GM23338 (cell line): ENCODE results near the gene CFAP65. TPM values are rescaled to one million over a fixed set of nuclear protein-coding genes. Genes with fewer than 3 reads are reported as not detected.

Experiments
- ATAC-seq: fragments of 200-7000 bp; cut with Tn5 transposase; 3 replicates; pipeline ENCODE4 v1.9.1; 2020
- DNase-seq: peaks from one replicate; pipeline ENCODE4 v3.0.0-alpha.2; 2015; ENCODE audit warnings: low spot score
- H2AFZ ChIP-seq: fragments of 200-600 bp; sonication (generic); 2 replicates; pipeline ENCODE4 v1.8.0; 2016; ENCODE audit warnings: antibody characterized with exemption, mild to moderate bottlenecking, moderate library complexity
- H3F3A ChIP-seq: fragments of 200-600 bp; sonication (generic); replicated peaks from 2 replicates; pipeline ENCODE4 v1.8.0; 2017; ENCODE audit warnings: antibody characterized with exemption, mixed run types, low read depth
- H3K27ac ChIP-seq: fragments of 200-600 bp; sonication (generic); 2 replicates; pipeline ENCODE4 v1.6.1; 2016; ENCODE audit warnings: low read depth
- H3K27me3 ChIP-seq: fragments of 200-600 bp; sonication (generic); 2 replicates; pipeline ENCODE4 v1.8.0; 2016; ENCODE audit warnings: mild to moderate bottlenecking, mixed run types, moderate library complexity; ENCODE audit not compliant: insufficient read depth
- H3K36me3 ChIP-seq: fragments of 200-600 bp; sonication (generic); 2 replicates; pipeline ENCODE4 v1.8.0; 2016; ENCODE audit warnings: mild to moderate bottlenecking; ENCODE audit not compliant: insufficient read depth
- H3K4me1 ChIP-seq: fragments of 200-600 bp; sonication (generic); 2 replicates; pipeline ENCODE4 v1.8.0; 2016; ENCODE audit warnings: mild to moderate bottlenecking, moderate library complexity; ENCODE audit not compliant: insufficient read depth
- H3K4me2 ChIP-seq: fragments of 200-600 bp; sonication (generic); 2 replicates; pipeline ENCODE4 v1.7.1; 2017; ENCODE audit warnings: mixed run types
- H3K4me3 ChIP-seq: fragments of 200-600 bp; sonication (generic); 2 replicates; pipeline ENCODE4 v1.6.1; 2016; ENCODE audit warnings: mixed run types
- H3K79me2 ChIP-seq: fragments of 200-600 bp; sonication (generic); replicated peaks from 2 replicates; pipeline ENCODE4 v1.8.0; 2017; ENCODE audit warnings: mild to moderate bottlenecking; ENCODE audit not compliant: insufficient read depth
- H3K9me2 ChIP-seq: fragments of 200-600 bp; sonication (generic); 2 replicates; pipeline ENCODE4 v1.8.0; 2017; ENCODE audit not compliant: insufficient read depth
- H4K20me1 ChIP-seq: fragments of 200-600 bp; sonication (generic); replicated peaks from 2 replicates; pipeline ENCODE4 v1.8.0; 2017; ENCODE audit warnings: mild to moderate bottlenecking; ENCODE audit not compliant: insufficient read depth
- H3K27ac Mint-ChIP-seq: 2 replicates; pipeline ENCODE4 v1.8.0; 2020; ENCODE audit warnings: inconsistent platforms, mild to moderate bottlenecking, moderate library complexity, mixed read lengths
- H3K27me3 Mint-ChIP-seq: 3 replicates; pipeline ENCODE4 v1.8.0; 2022; ENCODE audit warnings: low read depth, mild to moderate bottlenecking, moderate library complexity, mixed read lengths, inconsistent platforms; ENCODE audit not compliant: insufficient read depth, poor library complexity
- H3K36me3 Mint-ChIP-seq: 3 replicates; pipeline ENCODE4 v1.8.0; 2021; ENCODE audit warnings: low read depth, mild to moderate bottlenecking, inconsistent platforms, moderate library complexity, mixed read lengths
- H3K4me1 Mint-ChIP-seq: 3 replicates; pipeline ENCODE4 v1.8.0; 2020; ENCODE audit warnings: mild to moderate bottlenecking, inconsistent platforms, mixed read lengths
- H3K4me3 Mint-ChIP-seq: 3 replicates; pipeline ENCODE4 v1.8.0; 2021; ENCODE audit warnings: moderate library complexity, mild to moderate bottlenecking, inconsistent platforms, mixed read lengths
- H3K9me3 Mint-ChIP-seq: 3 replicates; pipeline ENCODE4 v1.8.0; 2020; ENCODE audit warnings: moderate library complexity, mild to moderate bottlenecking, inconsistent platforms, mixed read lengths
- CREB1 ChIP-seq: fragments of 250-450 bp; sonication (Bioruptor Pico); IDR thresholded peaks from 2 replicates; pipeline ENCODE4 v1.5.0; 2020; ENCODE audit warnings: low read depth, mild to moderate bottlenecking, moderate library complexity
- JUNB ChIP-seq: IDR thresholded peaks from one replicate; pipeline ENCODE4 v1.6.1; 2016; ENCODE audit warnings: antibody characterized with exemption; ENCODE audit not compliant: unreplicated experiment
- NANOG ChIP-seq: IDR thresholded peaks from 2 replicates; pipeline ENCODE4 v1.6.1; 2016; ENCODE audit warnings: antibody characterized with exemption, borderline replicate concordance
- POLR2AphosphoS5 ChIP-seq: IDR thresholded peaks from 2 replicates; pipeline ENCODE4 v1.6.1; 2016; ENCODE audit warnings: antibody characterized with exemption, low read depth
- ZNF114 ChIP-seq: fragments of 250-450 bp; sonication (Bioruptor Pico); IDR thresholded peaks from 2 replicates; pipeline ENCODE4 v1.5.0; 2020; ENCODE audit warnings: mild to moderate bottlenecking, moderate library complexity
- ZNF331 ChIP-seq: fragments of 250-450 bp; sonication (Bioruptor Pico); IDR thresholded peaks from 2 replicates; pipeline ENCODE4 v1.5.0; 2020; ENCODE audit warnings: low read depth, mild to moderate bottlenecking, moderate library complexity
- polyA plus RNA-seq: library from polyadenylated mRNA; unstranded; fragments of >200 nt; fragmentation: Nextera tagmentation; extraction: Ambion mirVana; gene quantifications from 2 replicates; pipeline ENCODE4 v1.2.1, GENCODE V29; 2016
- total RNA-seq: library from RNA; depleted of rRNA; stranded (reverse); fragments of >200 nt; shearing (Covaris generic); gene quantifications from 2 replicates; pipeline ENCODE4 v1.2.3, GENCODE V29; 2014
- TF ChIP-seq, protein P1 (sequence below): fragments of 250-450 bp; sonication (Bioruptor Pico); IDR thresholded peaks from 2 replicates; pipeline ENCODE4 v1.5.0; 2020; ENCODE audit warnings: mild to moderate bottlenecking, moderate library complexity
- TF ChIP-seq, protein P2 (sequence below), 2 experiments: fragments of 200-600 bp in 1 of 2; sonication (generic) in 1 of 2; conservative IDR thresholded peaks; 2 replicates each; pipeline versions ENCODE4 v1.5.1 to v1.6.1; 2016 to 2017; ENCODE audit warnings: antibody characterized with exemption in 2 of 2, low read depth in 2 of 2, mild to moderate bottlenecking in 2 of 2, moderate library complexity in 1 of 2
- TF ChIP-seq, protein P3 (sequence below): IDR thresholded peaks from 2 replicates; pipeline ENCODE4 v1.6.1; 2016; ENCODE audit warnings: antibody characterized with exemption
- TF ChIP-seq, protein P4 (sequence below): IDR thresholded peaks from one replicate; pipeline ENCODE4 v1.6.1; 2018; ENCODE audit warnings: antibody characterized with exemption; ENCODE audit not compliant: unreplicated experiment

CFAP65 gene
- total and polyA plus RNA-seq, 2 experiments from 2014 or later: 0.38 to 0.74 TPM

DNA sequence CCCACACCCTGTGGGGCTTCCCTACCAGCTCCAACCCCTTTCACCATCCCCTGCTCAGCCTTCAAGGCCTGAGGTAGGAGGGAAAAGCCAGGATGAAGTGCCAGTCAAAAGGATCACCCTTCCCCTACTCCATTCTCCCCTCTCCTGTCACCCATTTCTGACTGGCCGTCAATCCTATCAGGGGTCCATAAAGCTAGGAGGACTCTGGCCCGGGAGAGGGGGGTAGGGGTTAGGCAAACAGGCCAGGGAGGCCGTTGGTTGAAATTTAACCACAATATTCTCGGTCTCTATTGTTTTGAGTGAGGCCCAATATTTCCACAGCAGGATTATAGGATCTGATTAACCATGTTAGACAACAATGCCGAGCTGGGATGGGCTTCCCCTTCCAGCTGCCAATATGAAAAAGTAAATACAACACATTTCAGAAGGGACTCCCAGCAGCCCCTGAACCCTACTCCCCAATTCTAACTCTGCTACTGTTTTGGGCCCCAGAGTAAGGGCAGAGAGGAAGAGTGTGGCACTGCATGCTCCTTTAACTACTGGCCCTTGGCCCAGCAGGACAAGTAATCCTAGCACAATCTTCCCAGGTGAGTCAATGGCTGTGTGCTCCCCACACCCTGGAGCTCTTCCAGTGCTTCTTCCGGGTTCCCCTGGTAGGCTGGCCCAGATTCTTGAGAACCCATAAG lies 30.0 kb upstream of the CFAP65 start (continued):
- TF ChIP-seq, protein P1, sequence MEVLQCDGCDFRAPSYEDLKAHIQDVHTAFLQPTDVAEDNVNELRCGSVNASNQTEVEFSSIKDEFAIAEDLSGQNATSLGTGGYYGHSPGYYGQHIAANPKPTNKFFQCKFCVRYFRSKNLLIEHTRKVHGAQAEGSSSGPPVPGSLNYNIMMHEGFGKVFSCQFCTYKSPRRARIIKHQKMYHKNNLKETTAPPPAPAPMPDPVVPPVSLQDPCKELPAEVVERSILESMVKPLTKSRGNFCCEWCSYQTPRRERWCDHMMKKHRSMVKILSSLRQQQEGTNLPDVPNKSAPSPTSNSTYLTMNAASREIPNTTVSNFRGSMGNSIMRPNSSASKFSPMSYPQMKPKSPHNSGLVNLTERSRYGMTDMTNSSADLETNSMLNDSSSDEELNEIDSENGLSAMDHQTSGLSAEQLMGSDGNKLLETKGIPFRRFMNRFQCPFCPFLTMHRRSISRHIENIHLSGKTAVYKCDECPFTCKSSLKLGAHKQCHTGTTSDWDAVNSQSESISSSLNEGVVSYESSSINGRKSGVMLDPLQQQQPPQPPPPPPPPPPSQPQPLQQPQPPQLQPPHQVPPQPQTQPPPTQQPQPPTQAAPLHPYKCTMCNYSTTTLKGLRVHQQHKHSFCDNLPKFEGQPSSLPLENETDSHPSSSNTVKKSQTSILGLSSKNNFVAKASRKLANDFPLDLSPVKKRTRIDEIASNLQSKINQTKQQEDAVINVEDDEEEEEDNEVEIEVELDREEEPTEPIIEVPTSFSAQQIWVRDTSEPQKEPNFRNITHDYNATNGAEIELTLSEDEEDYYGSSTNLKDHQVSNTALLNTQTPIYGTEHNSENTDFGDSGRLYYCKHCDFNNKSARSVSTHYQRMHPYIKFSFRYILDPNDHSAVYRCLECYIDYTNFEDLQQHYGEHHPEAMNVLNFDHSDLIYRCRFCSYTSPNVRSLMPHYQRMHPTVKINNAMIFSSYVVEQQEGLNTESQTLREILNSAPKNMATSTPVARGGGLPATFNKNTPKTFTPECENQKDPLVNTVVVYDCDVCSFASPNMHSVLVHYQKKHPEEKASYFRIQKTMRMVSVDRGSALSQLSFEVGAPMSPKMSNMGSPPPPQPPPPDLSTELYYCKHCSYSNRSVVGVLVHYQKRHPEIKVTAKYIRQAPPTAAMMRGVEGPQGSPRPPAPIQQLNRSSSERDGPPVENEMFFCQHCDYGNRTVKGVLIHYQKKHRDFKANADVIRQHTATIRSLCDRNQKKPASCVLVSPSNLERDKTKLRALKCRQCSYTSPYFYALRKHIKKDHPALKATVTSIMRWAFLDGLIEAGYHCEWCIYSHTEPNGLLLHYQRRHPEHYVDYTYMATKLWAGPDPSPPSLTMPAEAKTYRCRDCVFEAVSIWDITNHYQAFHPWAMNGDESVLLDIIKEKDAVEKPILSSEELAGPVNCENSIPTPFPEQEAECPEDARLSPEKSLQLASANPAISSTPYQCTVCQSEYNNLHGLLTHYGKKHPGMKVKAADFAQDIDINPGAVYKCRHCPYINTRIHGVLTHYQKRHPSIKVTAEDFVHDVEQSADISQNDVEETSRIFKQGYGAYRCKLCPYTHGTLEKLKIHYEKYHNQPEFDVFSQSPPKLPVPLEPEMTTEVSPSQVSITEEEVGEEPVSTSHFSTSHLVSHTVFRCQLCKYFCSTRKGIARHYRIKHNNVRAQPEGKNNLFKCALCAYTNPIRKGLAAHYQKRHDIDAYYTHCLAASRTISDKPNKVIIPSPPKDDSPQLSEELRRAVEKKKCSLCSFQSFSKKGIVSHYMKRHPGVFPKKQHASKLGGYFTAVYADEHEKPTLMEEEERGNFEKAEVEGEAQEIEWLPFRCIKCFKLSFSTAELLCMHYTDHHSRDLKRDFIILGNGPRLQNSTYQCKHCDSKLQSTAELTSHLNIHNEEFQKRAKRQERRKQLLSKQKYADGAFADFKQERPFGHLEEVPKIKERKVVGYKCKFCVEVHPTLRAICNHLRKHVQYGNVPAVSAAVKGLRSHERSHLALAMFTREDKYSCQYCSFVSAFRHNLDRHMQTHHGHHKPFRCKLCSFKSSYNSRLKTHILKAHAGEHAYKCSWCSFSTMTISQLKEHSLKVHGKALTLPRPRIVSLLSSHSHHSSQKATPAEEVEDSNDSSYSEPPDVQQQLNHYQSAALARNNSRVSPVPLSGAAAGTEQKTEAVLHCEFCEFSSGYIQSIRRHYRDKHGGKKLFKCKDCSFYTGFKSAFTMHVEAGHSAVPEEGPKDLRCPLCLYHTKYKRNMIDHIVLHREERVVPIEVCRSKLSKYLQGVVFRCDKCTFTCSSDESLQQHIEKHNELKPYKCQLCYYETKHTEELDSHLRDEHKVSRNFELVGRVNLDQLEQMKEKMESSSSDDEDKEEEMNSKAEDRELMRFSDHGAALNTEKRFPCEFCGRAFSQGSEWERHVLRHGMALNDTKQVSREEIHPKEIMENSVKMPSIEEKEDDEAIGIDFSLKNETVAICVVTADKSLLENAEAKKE (CRISPR knock-in tag): no peak
- TF ChIP-seq NANOG (no peak), ZNF114 (CRISPR knock-in tag) (no peak), POLR2AphosphoS5 (no peak), JUNB (no peak)

DNA sequence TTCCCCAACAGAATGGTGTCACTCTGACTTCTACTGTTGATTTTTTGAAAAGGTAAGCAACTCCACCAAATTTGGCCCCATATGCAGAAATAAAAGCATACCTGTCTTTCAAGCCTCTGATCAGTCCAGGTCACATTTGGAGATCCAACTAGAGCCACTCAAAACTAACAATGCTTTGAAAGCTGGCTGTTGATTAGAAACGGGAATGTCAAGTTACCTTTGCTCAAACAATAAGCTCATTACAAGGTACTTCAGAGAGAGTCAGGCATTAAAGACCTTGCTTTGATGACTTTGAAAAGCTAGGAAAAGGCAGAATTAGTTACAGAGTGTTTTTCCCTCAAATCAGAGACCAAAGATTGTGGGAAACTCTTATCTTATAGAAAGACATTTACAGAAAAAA lies 24.2 kb upstream of the CFAP65 start:
- H3K36me3 ChIP-seq: no peaks in the 10 kb centered on the region
- Mint-ChIP-seq H3K9me3 (no peaks in the 10 kb centered on the region), H3K27ac (no peak overlapping the region), H3K4me1 (peaks cover 13% of the 10 kb centered on the region), H3K36me3 (no peaks in the 10 kb centered on the region), H3K4me3 (no peak overlapping the region), H3K27me3 (peaks cover 35% of the 10 kb centered on the region)
- no peak overlapping the region for H3K27ac ChIP-seq
- no peak overlapping the region for H3K4me3 ChIP-seq
- ATAC-seq: no peak
- DNase-seq: no peak
- H2AFZ ChIP-seq: no peak overlapping the region
- peaks cover 20% of the 10 kb centered on the region for H3K4me1 ChIP-seq
- peaks cover 12% of the 10 kb centered on the region for H4K20me1 ChIP-seq
- no peaks in the 10 kb centered on the region for H3F3A ChIP-seq
- no peaks in the 10 kb centered on the region for H3K79me2 ChIP-seq
- H3K27me3 ChIP-seq: peaks cover 63% of the 10 kb centered on the region
- H3K9me2 ChIP-seq: no peaks in the 10 kb centered on the region
- H3K4me2 ChIP-seq: no peak overlapping the region
- TF ChIP-seq CREB1 (CRISPR knock-in tag) (no peak), NANOG (no peak), ZNF114 (CRISPR knock-in tag) (no peak), ZNF331 (CRISPR knock-in tag) (no peak)
- TF ChIP-seq, protein P2, sequence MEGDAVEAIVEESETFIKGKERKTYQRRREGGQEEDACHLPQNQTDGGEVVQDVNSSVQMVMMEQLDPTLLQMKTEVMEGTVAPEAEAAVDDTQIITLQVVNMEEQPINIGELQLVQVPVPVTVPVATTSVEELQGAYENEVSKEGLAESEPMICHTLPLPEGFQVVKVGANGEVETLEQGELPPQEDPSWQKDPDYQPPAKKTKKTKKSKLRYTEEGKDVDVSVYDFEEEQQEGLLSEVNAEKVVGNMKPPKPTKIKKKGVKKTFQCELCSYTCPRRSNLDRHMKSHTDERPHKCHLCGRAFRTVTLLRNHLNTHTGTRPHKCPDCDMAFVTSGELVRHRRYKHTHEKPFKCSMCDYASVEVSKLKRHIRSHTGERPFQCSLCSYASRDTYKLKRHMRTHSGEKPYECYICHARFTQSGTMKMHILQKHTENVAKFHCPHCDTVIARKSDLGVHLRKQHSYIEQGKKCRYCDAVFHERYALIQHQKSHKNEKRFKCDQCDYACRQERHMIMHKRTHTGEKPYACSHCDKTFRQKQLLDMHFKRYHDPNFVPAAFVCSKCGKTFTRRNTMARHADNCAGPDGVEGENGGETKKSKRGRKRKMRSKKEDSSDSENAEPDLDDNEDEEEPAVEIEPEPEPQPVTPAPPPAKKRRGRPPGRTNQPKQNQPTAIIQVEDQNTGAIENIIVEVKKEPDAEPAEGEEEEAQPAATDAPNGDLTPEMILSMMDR (conservative IDR thresholded peaks at IDR 0.05; ENCODE audit: low read depth in 2 of 2): no peak
- TF ChIP-seq, protein P3, sequence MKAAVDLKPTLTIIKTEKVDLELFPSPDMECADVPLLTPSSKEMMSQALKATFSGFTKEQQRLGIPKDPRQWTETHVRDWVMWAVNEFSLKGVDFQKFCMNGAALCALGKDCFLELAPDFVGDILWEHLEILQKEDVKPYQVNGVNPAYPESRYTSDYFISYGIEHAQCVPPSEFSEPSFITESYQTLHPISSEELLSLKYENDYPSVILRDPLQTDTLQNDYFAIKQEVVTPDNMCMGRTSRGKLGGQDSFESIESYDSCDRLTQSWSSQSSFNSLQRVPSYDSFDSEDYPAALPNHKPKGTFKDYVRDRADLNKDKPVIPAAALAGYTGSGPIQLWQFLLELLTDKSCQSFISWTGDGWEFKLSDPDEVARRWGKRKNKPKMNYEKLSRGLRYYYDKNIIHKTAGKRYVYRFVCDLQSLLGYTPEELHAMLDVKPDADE: no peak
- TF ChIP-seq, protein P4, sequence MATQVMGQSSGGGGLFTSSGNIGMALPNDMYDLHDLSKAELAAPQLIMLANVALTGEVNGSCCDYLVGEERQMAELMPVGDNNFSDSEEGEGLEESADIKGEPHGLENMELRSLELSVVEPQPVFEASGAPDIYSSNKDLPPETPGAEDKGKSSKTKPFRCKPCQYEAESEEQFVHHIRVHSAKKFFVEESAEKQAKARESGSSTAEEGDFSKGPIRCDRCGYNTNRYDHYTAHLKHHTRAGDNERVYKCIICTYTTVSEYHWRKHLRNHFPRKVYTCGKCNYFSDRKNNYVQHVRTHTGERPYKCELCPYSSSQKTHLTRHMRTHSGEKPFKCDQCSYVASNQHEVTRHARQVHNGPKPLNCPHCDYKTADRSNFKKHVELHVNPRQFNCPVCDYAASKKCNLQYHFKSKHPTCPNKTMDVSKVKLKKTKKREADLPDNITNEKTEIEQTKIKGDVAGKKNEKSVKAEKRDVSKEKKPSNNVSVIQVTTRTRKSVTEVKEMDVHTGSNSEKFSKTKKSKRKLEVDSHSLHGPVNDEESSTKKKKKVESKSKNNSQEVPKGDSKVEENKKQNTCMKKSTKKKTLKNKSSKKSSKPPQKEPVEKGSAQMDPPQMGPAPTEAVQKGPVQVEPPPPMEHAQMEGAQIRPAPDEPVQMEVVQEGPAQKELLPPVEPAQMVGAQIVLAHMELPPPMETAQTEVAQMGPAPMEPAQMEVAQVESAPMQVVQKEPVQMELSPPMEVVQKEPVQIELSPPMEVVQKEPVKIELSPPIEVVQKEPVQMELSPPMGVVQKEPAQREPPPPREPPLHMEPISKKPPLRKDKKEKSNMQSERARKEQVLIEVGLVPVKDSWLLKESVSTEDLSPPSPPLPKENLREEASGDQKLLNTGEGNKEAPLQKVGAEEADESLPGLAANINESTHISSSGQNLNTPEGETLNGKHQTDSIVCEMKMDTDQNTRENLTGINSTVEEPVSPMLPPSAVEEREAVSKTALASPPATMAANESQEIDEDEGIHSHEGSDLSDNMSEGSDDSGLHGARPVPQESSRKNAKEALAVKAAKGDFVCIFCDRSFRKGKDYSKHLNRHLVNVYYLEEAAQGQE: no peak
